ENCODE data around the gene RASAL2.
"Not testable (repeated sequence)": the region's sequence is repeated elsewhere in the genome, so short reads cannot be mapped to it uniquely, and the experiment has no call there.

The RASAL2 gene

DNA sequence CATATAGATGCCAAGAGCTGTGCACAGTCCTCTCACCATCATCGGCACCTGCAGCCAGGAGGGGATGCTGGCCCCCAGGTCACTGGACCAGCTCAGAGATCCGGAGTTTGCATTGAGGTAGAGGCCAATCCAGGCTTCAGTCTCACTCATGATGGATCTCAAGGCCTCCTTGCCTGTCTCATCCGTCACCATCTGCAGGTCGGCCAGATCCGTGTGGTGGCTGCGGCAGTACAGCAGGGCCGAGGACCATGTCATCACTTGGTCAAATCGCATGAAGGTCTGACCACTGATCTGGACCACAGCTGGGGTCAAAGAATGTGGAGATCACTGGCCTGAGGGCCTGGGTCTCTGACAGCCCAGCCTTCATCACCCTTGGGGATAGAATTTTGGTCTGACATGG is 396.2 kb downstream of the RASAL2 start:
- DNase-seq (ENCODE audit: low read depth, low spot score), result no peak

DNA sequence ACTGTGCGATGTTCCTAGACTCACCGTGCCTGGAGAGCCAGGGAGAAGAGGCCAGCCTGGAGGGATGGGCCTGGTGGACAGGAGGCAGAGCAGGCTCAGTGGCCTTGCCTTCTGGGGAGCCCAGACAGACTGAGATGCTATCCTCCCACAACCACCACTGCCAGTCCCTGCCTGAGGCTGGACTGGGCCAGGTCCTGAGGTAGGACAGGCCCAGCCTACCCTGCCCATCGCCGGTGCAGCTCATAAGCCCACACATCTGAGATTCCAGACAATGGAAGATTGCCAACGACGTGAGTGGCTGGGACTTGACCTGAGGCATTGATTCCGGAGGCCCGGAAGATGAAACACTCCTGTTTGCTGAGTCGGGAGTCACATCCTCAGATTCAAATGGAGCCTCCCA is 397.1 kb downstream of the RASAL2 start:
- no peak for DNase-seq (ENCODE audit: low read depth, low spot score)

DNA sequence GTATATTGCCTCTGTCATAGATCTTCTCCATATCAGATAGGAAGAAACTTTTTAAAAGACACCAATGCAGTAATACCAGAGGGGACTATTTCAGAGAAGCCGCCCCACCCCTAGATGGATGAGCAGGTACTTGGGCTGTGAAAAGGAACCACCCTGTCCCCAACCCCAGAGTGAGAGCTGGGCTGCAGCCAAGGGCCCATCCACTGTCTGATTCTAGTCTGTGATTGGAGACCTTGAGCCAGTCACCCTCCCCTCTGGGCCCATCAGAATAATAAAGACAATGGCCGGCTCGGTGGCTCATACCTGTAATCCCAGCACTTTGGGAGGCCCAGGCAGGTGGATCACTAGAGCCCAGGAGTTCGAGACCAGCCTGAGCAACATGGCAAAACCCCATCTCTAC is 397.8 kb downstream of the RASAL2 start:
- no peak for DNase-seq (ENCODE audit: low read depth, low spot score)

DNA sequence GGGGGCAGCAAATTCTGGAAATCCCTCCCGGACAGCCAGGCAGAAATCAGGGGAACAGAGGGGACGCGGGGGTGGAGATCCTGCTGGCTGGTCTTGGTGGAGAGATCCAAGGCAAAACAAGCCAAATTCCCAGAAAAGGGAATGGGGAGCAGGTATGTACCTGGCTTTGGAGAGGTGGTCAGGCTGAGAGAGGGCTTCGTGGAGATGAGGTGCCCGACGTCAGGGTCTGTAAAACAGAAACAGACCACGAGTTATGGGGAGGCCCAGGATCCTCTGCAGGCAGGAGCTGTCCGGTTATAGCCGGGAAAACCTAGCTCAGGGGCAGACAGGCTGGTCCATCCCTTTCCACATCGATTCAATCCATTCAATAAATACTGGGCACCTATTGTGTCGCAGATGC is 398.4 kb downstream of the RASAL2 start:
- DNase-seq (ENCODE audit: low read depth, low spot score), result no peak

DNA sequence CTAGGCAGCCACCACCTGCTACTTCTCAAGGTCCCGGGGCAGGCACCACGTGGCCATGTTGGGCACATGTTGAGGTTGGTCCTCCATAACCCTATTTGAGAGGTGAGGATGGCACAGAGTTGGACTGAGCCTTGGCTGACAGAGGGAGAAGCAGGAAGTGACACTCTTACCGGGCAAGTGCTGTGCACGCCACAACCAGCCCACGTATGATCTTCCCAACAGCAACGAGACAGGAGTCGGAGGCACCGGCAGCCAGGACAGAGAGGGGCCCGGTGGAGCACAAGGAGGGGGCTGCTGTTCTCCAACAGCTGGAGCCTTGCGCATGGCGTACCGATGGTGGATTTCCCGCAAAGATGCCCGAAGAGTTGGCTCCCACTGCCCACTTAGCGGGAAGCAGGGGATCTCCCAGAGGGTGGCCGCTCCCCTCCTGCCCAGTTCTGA is 399.4 kb downstream of the RASAL2 start:
- no peak for DNase-seq (ENCODE audit: low read depth, low spot score)

DNA sequence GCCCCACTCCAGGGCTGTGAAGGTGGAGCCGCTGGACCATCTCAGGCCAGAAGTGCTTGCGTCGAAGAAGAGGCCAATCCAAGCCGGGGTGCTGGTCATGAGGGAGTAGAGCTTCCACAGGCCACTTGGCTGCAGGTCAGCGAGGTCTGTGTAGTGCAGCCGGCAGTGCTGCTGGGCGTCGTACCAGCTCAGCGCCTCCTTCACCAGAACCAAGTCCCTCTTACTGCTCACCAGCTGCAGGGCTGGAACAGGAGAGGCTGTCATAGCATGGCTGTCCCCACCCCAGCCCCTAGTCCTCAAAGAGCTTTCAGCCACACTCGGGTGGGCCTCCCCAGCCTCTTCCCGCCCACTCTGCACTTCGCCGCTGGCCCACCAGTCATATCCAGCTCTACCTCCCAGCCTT is 400.7 kb downstream of the RASAL2 start:
- no peak for DNase-seq (ENCODE audit: low read depth, low spot score)

DNA sequence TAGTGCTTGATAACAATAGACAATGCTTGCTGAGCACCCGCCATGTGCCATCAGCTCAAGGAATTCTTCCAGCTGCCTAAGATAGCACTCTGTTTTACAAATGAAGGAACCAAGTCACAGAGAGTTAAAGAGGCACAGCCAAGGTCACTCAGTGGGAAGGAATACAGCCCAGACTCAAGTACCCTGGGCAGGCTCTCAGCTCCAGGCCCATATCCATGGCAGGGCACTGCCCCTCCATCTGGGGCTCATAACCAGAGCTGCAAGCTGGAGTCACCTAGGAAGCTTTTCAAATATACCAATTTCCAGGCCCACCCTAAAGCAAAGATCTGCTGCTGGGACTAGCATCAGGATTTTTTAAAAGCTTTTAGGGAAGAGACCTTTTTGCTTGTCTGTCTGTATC is 401.3 kb downstream of the RASAL2 start:
- no peak for DNase-seq (ENCODE audit: low read depth, low spot score)

DNA sequence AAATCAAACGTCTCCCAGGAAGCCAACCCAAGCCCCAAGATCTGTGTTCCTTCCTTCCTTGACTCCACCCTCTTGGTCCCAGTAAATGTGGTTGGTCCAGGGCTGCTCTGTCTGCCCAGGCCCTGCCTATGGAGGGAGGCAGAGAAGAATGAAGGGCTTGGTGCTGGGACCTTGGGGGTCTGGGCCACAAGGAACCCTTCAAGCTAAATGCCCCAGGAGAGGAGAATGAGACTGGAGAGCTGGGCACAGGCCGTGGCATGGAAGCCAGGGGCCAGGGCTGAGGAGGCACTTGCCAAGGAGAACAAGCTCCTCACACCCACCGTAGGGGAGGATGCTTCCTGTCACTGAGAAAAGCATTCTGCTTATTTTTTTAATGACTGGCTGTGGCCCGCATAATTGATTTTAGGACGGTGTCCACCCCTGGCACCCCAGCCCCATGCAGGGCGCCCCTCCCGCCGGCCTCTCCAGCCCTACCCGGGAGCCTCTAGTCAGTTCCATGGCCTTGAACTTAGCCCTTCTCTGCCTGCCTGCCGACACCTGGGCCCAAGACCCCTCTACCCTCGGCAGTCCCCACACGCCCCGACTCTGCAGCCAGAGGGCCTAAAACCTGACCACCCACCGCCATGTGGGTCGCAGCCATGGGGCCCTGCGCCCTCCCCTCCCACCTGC is 402.0 kb downstream of the RASAL2 start:
- DNase-seq (ENCODE audit: low read depth, low spot score), result no peak

DNA sequence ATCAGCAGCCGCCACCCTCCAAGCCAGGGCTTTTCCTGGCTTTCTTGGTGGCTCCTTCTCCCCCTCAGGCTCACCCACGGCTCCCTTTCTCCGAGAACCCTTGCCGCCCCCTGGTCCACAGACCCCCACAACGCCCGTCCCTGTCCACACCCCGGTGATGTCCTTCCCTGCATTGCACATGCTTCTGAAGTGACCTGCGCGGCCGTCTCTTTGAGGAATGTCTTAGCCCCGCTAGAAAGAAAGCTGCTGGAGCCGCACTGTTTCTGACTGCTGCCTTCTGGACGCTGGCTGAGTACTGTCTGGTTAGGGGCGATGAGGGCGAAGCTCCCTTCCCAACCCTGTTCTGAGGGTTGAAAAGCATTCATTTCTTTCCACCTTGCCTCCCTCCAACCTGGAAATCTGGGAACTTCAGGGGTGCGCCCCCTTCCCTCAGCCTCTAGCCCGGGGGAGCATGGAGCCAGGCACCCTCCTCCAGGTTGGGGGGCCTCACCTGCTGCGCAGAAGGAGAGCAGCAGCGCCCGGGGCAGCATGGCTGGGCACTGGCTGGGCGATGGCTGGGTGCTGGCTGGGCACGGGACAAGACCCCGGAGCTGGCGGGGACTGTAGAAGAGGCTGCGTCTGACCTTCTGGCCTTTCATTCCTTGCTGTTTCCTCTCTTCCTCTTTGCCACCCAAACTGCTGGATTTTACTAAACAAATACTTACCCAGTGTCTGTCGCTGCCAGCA is 402.7 kb downstream of the RASAL2 start, which contains the start of gene CLEC20A:
TSS of gene CLEC20A (minus strand) at position 555 of the 726 bp plus-strand sequence. CDS start at position 530, 25 bp downstream.
- DNase-seq (ENCODE audit: low read depth, low spot score), result no peak

DNA sequence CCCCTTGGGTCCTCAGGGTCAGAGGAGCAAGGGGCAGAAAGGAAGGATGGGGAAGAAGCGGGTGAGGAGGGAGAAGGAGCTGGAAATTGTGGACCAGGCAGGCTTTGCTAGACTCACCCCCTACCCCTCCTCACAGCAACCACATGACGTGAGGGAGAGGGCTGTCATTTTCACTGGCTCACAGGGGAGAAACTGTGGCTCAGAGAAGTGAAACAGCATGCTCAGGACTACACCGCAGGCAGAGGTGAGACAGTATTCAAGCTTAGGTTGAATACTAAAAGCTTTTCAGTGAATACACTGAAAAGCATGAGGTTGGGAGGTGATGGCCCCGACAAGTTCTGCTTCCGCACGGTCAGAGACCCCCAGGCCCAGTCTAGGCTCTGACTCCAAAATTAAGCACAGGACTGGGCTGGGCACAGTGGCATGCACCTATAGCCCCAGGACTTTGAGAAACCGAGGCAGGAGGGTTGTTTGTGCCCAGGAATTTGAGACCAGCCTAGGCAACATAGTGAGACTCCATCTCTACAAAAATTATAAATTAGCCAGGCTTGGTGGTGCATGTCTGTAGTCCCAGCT is 404.1 kb downstream of the RASAL2 start:
- no peak for DNase-seq (ENCODE audit: low read depth, low spot score)

DNA sequence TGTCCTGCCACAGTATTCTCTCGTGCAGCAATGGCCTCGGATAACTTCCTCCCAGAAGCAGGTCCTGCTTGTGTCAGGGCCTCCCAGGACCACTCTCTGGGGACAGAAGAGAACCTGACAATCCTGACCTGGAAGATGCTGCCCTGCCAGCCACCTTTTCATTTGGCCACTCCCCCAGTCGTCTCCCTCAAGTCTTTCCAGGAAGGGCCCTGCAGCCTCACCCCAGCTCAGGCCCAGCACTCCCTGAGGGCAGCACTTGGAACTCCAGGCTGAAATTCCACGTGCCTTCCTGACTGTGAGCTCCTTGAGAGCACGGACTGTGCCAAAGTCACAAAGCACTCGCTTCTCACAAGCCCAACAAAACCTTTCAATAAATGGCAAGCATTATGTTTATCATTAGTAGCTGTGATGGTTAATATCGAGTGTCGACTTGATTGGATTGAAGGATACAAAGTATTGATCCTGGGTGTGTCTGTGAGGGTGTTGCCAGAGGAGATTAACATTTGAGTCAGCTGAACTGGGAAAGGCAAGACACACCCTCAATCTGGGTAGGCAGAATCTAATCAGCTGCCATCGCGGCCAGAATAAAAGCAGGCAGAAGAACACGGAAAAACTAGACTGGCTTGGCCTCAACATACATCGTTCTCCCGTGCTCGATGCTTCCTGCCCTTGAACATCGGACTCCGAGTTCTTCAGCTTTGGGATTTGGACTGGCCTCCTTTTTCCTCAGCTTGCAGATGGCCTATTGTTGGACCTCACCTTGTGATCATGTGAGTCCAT is 405.2 kb downstream of the RASAL2 start:
- no peak for DNase-seq (ENCODE audit: low read depth, low spot score)

DNA sequence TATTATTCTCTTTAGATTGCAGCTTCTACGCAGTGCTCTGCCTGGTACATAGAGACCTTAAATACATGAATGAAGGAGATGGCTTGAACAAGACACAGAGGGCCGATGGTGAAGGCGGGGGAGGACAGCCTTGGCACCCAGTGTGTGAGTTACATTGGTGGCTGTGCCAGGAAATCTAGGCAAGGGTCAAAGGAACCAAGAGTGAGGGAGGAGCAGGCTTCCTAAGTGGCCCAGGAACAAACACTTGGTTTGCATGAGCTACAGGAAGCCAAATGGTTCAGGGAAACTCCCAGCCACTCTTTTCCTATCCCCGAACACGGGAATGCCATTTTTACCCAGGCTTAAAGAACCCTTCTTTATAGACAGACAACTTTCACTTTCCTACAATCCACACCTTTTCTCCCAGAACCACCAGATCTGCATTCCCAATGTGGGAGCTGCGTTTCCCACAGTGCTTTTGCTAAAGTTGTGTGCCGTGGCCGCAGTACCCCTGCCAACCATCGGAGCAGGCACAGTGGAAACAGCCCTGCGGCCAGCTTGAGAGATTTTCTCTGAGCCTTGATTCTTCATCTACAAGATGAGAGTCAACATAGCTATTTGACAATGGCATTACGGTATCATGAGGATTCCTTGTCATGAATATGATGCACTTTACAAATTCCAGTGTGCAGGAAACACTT is 406.3 kb downstream of the RASAL2 start:
- no peak for DNase-seq (ENCODE audit: low read depth, low spot score)

DNA sequence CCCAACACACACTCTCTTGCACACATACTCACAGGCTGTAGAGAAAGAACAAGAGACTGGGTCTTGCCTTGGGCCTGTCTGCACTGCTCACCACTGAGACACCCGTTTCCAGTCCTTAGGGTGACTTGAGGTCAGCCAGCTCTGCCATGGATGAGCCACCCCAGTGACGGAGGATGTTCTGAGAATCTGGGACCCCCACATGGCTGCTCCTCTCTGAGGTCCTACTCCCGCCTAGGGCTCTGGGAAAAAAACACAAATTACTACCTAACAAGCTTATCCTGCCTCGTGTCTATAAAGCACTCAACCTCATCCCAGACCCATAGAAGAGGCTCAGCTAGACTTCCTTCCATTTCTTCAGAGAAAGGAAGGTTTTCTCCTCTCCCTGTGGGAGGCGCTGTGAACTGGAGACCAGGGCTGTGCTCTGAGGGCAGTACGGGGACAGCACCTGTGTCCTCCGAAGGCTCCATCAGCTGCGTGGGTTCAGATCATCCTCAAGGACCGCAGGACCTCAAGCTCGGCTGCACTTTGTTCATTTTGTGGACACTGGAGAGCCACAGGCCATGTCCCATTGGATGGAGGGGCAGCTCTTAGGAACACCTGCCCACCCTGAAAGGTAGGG is 407.1 kb downstream of the RASAL2 start:
- no peak for DNase-seq (ENCODE audit: low read depth, low spot score)

DNA sequence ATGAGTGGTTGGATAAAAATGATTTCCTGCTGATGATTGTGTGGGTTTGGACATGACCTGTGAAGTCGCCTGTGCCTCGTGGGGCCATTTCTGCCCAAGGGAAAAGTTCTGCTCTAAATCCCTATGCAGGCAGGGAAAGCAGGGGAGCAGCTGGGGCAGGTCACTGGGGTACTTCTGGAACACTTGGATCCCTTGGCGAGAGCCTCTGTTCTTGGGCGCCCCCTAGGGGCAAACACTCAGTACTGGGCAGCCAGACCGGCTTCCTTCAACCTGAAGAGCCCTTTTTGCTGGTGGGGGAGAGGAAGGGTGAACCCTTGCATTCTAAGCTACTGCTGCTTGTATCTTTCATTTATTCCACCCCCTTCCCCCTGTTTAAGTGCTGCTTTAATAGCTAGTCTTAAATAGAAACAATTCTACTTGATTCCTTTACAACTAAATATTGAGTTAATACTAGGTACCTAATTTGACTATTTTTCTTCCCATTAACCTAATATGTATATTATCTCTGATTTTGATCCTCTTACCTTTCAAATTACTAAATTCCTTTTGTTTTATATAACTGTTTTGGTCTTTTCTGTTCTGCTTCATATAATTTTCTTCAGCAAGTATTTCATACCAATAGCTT is 407.9 kb downstream of the RASAL2 start:
- peak; percentile 40 for DNase-seq (ENCODE audit: low read depth, low spot score)

DNA sequence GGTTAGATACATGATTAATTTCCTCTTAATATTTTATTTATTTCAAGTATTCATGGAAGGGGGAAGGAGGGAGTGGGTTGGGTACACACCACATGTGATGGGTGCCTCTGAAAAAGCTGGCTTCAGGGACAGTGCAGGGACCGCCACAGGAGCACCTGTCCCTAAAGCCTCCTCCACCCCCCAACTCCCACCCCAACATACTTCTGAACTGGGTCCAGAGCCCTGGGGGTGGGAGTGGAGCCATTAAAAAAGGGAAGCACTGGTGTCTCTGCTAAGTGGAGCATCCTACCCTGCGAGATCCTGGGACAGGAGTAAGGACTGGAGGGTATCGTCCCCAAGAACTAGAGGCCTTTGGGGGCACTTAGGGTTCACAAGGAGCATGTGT is 408.4 kb downstream of the RASAL2 start:
- no peak for DNase-seq (ENCODE audit: low read depth, low spot score)

DNA sequence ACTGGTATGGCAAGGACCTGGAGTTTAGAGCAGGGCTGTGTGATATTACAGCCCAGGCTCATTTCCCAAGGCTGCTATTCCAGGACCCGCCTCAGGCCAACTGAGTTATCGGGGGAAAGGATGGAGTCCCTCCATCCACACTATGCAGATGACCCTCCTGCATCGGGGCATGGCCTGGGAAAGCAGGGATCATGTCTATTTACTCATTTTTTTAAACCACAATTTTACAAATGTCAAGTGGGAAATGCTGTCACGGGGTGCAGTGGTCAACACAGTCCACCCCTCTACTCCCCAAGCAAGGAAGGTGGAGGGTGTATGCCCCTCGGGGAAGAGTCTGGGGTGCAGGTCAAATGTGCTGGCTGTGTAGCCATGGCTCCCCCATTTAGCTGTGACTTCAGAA is 409.0 kb downstream of the RASAL2 start:
- no peak for DNase-seq (ENCODE audit: low read depth, low spot score)

DNA sequence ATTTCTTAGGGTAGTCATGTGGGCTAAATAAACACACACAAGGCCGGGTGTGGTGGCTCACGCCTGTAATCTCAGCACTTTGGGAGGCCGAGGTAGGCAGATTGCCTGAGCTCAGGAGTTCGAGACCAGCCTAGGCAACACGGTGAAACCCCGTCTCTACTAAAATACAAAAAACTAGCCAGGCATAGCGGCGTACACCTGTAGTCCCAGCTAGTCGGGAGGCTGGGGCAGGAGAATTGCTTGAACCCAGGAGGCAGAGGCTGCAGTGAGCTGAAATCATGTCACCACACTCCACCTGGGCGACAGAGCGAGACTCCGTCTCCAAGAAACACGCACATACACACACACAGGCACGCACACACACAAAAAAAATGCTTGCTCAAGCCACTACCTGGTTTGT is 409.4 kb downstream of the RASAL2 start:
- DNase-seq (ENCODE audit: low read depth, low spot score), result not testable (repeated sequence)

DNA sequence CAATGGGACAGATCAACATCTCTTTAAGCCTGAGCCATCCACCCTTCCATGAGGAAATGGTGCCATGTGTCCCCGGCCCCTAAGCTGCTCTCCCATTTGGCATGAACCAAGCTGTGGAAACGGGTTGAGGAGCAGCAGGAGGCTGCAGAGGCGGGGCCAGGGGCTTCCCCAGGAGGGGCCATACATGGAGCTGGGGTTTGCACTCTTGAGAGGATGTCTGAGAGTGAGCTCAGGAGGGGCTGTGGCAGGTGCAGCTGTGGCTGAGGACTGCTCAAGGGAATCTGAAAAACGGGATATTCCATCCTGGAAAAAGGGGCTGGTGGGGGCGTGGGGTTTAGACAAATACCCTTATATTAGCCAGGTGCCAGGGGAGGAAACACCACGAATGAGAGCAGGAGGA is 409.9 kb downstream of the RASAL2 start:
- no peak for DNase-seq (ENCODE audit: low read depth, low spot score)

DNA sequence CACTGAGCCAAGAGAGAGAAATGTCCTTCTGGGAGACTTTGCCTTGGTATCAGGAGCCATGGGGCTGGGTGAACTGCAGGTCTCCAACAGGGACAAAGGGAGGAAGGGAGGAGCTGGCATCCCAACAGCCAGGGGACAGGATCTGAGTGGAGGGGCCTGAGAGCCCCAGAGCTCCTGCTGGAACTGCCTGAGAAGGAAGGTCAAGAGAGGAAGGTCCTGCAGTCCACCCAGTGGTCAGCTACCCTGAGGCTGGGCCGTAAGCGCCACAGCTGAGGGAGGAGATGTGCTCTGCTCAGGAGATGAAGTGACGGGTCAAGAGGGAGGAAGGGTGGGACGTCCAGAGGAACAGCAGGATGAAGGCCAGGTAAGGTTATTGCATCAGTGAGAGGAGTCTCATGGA is 410.4 kb downstream of the RASAL2 start:
- no peak for DNase-seq (ENCODE audit: low read depth, low spot score)

DNA sequence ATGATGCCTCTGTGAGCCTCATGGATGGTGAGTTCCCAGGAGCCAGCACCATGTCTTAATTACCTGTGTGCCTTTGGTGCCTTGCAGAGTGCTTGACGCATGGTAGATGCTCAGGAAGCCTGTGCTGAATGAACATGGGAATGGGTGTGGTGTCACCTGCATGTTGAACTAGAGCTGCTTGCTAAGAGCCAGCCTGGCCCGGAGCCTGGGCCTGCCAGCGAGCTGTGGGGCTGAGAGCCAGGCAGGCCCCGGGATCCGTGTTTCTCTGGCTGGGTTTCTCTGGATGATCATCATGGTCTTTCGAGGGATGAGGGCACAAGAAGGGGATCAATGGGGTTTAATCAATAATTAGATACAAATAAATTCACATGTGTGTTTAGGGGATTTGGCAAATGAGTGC is 412.3 kb downstream of the RASAL2 start:
- no peak for DNase-seq (ENCODE audit: low read depth, low spot score)

DNA sequence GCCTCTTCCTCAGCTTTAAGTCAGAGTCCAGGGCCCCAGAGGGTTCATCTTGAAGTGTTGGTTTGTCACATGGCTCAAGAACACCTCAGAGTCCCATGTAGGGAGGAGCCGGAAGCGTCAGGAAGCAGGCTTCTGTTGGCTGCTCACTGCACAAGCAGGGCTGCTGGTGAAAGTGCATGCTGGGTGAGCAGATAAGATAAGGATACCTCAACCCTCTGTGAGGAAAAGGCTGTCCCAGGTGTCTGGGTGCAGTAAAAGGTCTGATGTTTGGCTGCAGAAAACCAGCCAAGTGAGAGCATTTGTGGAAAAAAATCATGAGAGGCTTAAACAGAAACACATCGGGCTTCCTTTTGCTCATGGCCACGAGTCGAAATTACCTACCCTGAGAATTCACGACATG is 412.8 kb downstream of the RASAL2 start:
- no peak for DNase-seq (ENCODE audit: low read depth, low spot score)

Data from smooth muscle cell of the brain vasculature (primary cell).